GM12878 (cell line): ENCODE measurements around the gene PPP1R9B. TPM values are rescaled to one million over a fixed set of nuclear protein-coding genes. Genes with fewer than 3 reads are reported as not detected.

Experiments used
- ATAC-seq: fragments of 200-7000 bp; cut with Tn5 transposase; 3 replicates; pipeline ENCODE4 v1.9.1; 2020; ENCODE audit warnings: mild to moderate bottlenecking, moderate library complexity
- BruUV-seq: library from RNA; stranded (reverse); fragments of 400-500 nt; replicated peaks from 2 replicates; lab custom pipeline; 2021; lab: Mats Ljungman, UMichigan
- CTCF ChIA-PET: fragments of 300-600 bp; sonication (Branson Sonifier 250); formaldehyde crosslinking; extraction: SDS; loops from one replicate; lab custom pipeline; 2021; ENCODE audit warnings: inconsistent platforms; lab: Yijun Ruan, JAX
- POLR2A ChIA-PET: fragments of 350-600 bp; formaldehyde crosslinking; extraction: SDS; loops from one replicate; lab custom pipeline; 2021; ENCODE audit warnings: inconsistent platforms; lab: Charles Lee
- RAD21 ChIA-PET: fragments of 300-600 bp; sonication (Branson Sonifier 250); formaldehyde crosslinking; loops from one replicate; lab custom pipeline; 2023; ENCODE audit warnings: antibody characterized with exemption; ENCODE audit not compliant: unreplicated experiment; lab: Charles Lee
- SMC1A ChIA-PET: fragments of 300-600 bp; sonication (Branson Sonifier 250); formaldehyde crosslinking; loops from one replicate; lab custom pipeline; 2023; ENCODE audit not compliant: unreplicated experiment, uncharacterized antibody; lab: Charles Lee
- DNase-seq: peaks from one replicate; pipeline ENCODE4 v3.0.0-alpha.2; 2011; ENCODE audit warnings: low read depth, low spot score
- FAIRE-seq: peaks from 3 replicates; lab custom pipeline; 2011; peaks lifted over from hg19 to GRCh38; lab: Jason Lieb, UNC
- H2AFZ ChIP-seq: 2 replicates; pipeline ENCODE4 v1.6.0; 2011; ENCODE audit warnings: low read depth, low read length, control low read depth; ENCODE audit not compliant: control insufficient read depth
- H3K27ac ChIP-seq: 2 replicates; pipeline ENCODE4 v1.5.1; 2011; ENCODE audit warnings: control low read depth; ENCODE audit not compliant: control insufficient read depth, insufficient read depth
- H3K27me3 ChIP-seq, 2 experiments: replicated peaks in 1 of 2; 2 replicates each; pipeline versions ENCODE4 v1.6.0 to v1.6.1; 2011; ENCODE audit warnings: low read length in 1 of 2; ENCODE audit not compliant: control insufficient read depth in 2 of 2, insufficient read depth in 2 of 2
- H3K36me3 ChIP-seq, 2 experiments: 2 replicates each; pipeline ENCODE4 v1.5.1; 2011; ENCODE audit warnings: low read length in 1 of 2; ENCODE audit not compliant: control insufficient read depth in 2 of 2, insufficient read depth in 2 of 2
- H3K4me1 ChIP-seq: 2 replicates; pipeline ENCODE4 v1.6.1; 2011; ENCODE audit warnings: mild to moderate bottlenecking, low read length, moderate library complexity, mixed read lengths; ENCODE audit not compliant: control insufficient read depth, insufficient read depth
- H3K4me2 ChIP-seq: 2 replicates; pipeline ENCODE4 v1.6.0; 2011; ENCODE audit warnings: control low read depth; ENCODE audit not compliant: control insufficient read depth, insufficient read depth
- H3K4me3 ChIP-seq: fragments of 200-600 bp; sonication (generic); 2 replicates; pipeline ENCODE4 v1.5.1; 2016
- H3K79me2 ChIP-seq: 2 replicates; pipeline ENCODE4 v1.6.0; 2011; ENCODE audit warnings: low read length; ENCODE audit not compliant: control insufficient read depth, insufficient read depth
- H3K9ac ChIP-seq: 2 replicates; pipeline ENCODE4 v1.8.0; 2011; ENCODE audit warnings: low read length, control low read depth, mixed read lengths; ENCODE audit not compliant: control insufficient read depth, insufficient read depth
- H3K9me3 ChIP-seq: replicated peaks from 3 replicates; pipeline ENCODE4 v1.5.1; 2011; ENCODE audit warnings: mild to moderate bottlenecking, low read length; ENCODE audit not compliant: control insufficient read depth, insufficient read depth
- H4K20me1 ChIP-seq: 2 replicates; pipeline ENCODE4 v1.6.0; 2011; ENCODE audit not compliant: control insufficient read depth, insufficient read depth
- CHD2 ChIP-seq: IDR thresholded peaks from 2 replicates; pipeline ENCODE4 v1.6.1; 2011; ENCODE audit warnings: low read depth, low read length, improper control_type of control experiment, borderline replicate concordance
- CREM ChIP-seq: IDR thresholded peaks from 2 replicates; pipeline ENCODE4 v1.6.1; 2014; ENCODE audit warnings: antibody characterized with exemption, low read depth
- NKRF ChIP-seq: fragments of 450-650 bp; conservative IDR thresholded peaks from 2 replicates; pipeline ENCODE4 v1.6.1; 2017; ENCODE audit warnings: mild to moderate bottlenecking, moderate library complexity
- WGBS: methylation state at CpG from one replicate; pipeline ENCODE4 v1.1.6; 2016; ENCODE audit warnings: low lambda C conversion rate; ENCODE audit not compliant: insufficient replicate concordance, insufficient coverage; ENCODE audit errors: missing lambda C conversion rate; 5-methylcytosine and 5-hydroxymethylcytosine counted together
- in situ Hi-C: fragments of 300-500 bp; cut with MboI; formaldehyde crosslinking; loops from 9 replicates; pipeline ENCODE4 v1.14.3; 2018; ENCODE audit warnings: mixed read lengths
- intact Hi-C: fragments of 100-400 bp; cut with micrococcal nuclease; formaldehyde crosslinking; loops from one replicate; pipeline ENCODE4 v1.14.2; 2022; ENCODE audit not compliant: unreplicated experiment
- polyA plus RNA-seq, 11 experiments: library from polyadenylated mRNA; depleted of rRNA in 4 of 11; unstranded in 6 of 11; stranded (reverse) in 5 of 11; fragments of >200 nt; fragmentation: Nextera tagmentation in 4 of 11; fragmentation: Illumina TruSeq in 1 of 11; extraction: Ambion mirVana in 4 of 11; extraction: Trizol in 1 of 11; gene quantifications; 1 replicate in 1 of 11; 2 replicates in 10 of 11; pipeline versions ENCODE4 v1.2.1 to v1.2.3, GENCODE V29; 2011 to 2016; ENCODE audit warnings: inconsistent platforms in 2 of 11, missing spikeins in 2 of 11, low read depth in 1 of 11
- total RNA-seq, 4 experiments: library from RNA; depleted of rRNA in 3 of 4; stranded (reverse); fragments of >200 nt in 3 of 4; fragmentation: Illumina TruSeq in 1 of 4; extraction: Trizol in 1 of 4; gene quantifications; 2 replicates each; pipeline versions ENCODE4 v1.2.1 to v1.2.3, GENCODE V29; 2013 to 2021

Gene PPP1R9B
- total and polyA plus RNA-seq, 10 of the 15 experiments (the other 5 are each of a cell fraction or from before 2014, with no cell fraction given): 0.20 to 107 (median 37.5) TPM

GRCh38 chr17:50189550-50190292, 39.2 kb upstream of the PPP1R9B start:
- Histone ChIP-seq H3K9ac (no peak overlapping the region), H3K27me3 (no peaks in the 10 kb centered on the region), H3K4me1 (peaks cover 27% of the 10 kb centered on the region), H3K79me2 (no peaks in the 10 kb centered on the region; the same call in 1 of the 2 replicates), H4K20me1 (no peaks in the 10 kb centered on the region), H3K9me3 (no peaks in the 10 kb centered on the region), H3K27ac (no peak overlapping the region), H3K4me2 (no peak overlapping the region), H2AFZ (no peak overlapping the region), H3K36me3 (peaks cover 0 to 6% of the 10 kb centered on the region in 2 experiments; a peak in 2 of 4 replicates), H3K4me3 (no peak overlapping the region)
- RAD21 ChIA-PET: interaction anchor here (8.8 kb wide), 1 partner anchor 20 kb away, joined by 176 read pairs; no protein-coding TSS in a partner anchor
- FAIRE-seq (no peak), DNase-seq (no peak), ATAC-seq (no peak)
- intact Hi-C loops: no loop called here
- CTCF ChIA-PET: interaction anchor here (1.6 to 10.1 kb wide), 2 partner anchors 10 to 18 kb away, joined by 3 to 514 read pairs; partner anchors contain the start of gene SGCA
- TF ChIP-seq CREM (no peak), CHD2 (no peak), NKRF (no peak)
- no TSS peak for BruUV-seq
- WGBS: 52% methylated on average over 20 of the region's 20 CpGs
- in situ Hi-C loops: loop anchor here (10.0 kb wide), 1 partner anchor 105 kb away; no protein-coding TSS in a partner anchor
- SMC1A ChIA-PET: no interaction called here
- POLR2A ChIA-PET: interaction anchor here (0.5 kb wide), 1 partner anchor 10 kb away, joined by 3 read pairs; no protein-coding TSS in a partner anchor
